Upper lobe of left lung (tissue), 6 donors: ENCODE data around the gene OR5K1. TPM values are rescaled to one million over a fixed set of nuclear protein-coding genes. Genes with fewer than 3 reads are reported as not detected.

Experiments used
- ATAC-seq, 2 donors: fragments of 200-7000 bp; cut with Tn5 transposase; one replicate each; pipeline ENCODE4 v1.9.1; 2022; ENCODE audit warnings: mild to moderate bottlenecking in 2 of 2, moderate library complexity in 2 of 2; ENCODE audit not compliant: low FRiP score in 2 of 2
- DNase-seq, 2 donors: peaks; one replicate each; pipeline ENCODE4 v3.0.0-alpha.2; 2019 to 2020
- H3K27ac ChIP-seq, 4 donors: fragments of 200-600 bp; sonication (generic); one replicate each; pipeline ENCODE4 v1.5.1; 2016 to 2019
- H3K27me3 ChIP-seq, 4 donors: fragments of 200-600 bp; sonication (generic); one replicate each; pipeline ENCODE4 v1.5.1; 2017 to 2019
- H3K36me3 ChIP-seq, 4 donors: fragments of 200-600 bp; sonication (generic); one replicate each; pipeline ENCODE4 v1.5.1; 2016 to 2019
- H3K4me1 ChIP-seq, 4 donors: fragments of 200-600 bp; sonication (generic); one replicate each; pipeline ENCODE4 v1.5.1; 2018 to 2019
- H3K4me3 ChIP-seq, 4 donors: fragments of 200-600 bp; sonication (generic); one replicate each; pipeline ENCODE4 v1.5.1; 2017 to 2019; ENCODE audit warnings: mild to moderate bottlenecking in 2 of 4, moderate library complexity in 1 of 4
- H3K9me3 ChIP-seq, 4 donors: fragments of 200-600 bp; sonication (generic); one replicate each; pipeline ENCODE4 v1.5.1; 2018 to 2019
- EP300 ChIP-seq, 4 donors: sonication (generic); formaldehyde crosslinking; IDR thresholded peaks; one replicate each; pipeline ENCODE4 v1.5.1; 2017; ENCODE audit warnings: antibody characterized with exemption in 4 of 4, control low read depth in 2 of 4
- POLR2A ChIP-seq, 4 donors: fragments of 450-650 bp; IDR thresholded peaks; one replicate each; pipeline ENCODE4 v1.5.1; 2016 to 2017; ENCODE audit warnings: antibody characterized with exemption in 4 of 4, mild to moderate bottlenecking in 2 of 4
- POLR2AphosphoS5 ChIP-seq, 2 donors: sonication (generic); formaldehyde crosslinking; IDR thresholded peaks; one replicate each; pipeline ENCODE4 v1.5.1; 2017; ENCODE audit warnings: antibody characterized with exemption in 2 of 2
- WGBS, 2 donors: methylation state at CpG; one replicate each; pipeline ENCODE4 v1.1.5; 2017 to 2018; 5-methylcytosine and 5-hydroxymethylcytosine counted together
- total RNA-seq, 6 donors: library from RNA; depleted of rRNA in 4 of 6; stranded (reverse); fragments of >200 nt in 4 of 6; gene quantifications; one replicate each; pipeline versions ENCODE4 v1.1.0 to v1.2.1, GENCODE V29; 2016 to 2021
- TF ChIP-seq, protein P1 (sequence below), 6 experiments: fragments of 450-650 bp in 4 of 6; fragments of 200-600 bp in 2 of 6; sonication (generic) in 2 of 6; IDR thresholded peaks; one replicate each; pipeline ENCODE4 v1.5.1; 2016 to 2019; ENCODE audit warnings: antibody characterized with exemption in 6 of 6
- donor health status: DM: no; HTN: no; CAD: no; lungs with moderate emphysema.
- donor health status: DM: no; HTN: yes; CAD: no; lungs with severe emphysema.

Gene OR5K1
- total RNA-seq = not detected

DNA sequence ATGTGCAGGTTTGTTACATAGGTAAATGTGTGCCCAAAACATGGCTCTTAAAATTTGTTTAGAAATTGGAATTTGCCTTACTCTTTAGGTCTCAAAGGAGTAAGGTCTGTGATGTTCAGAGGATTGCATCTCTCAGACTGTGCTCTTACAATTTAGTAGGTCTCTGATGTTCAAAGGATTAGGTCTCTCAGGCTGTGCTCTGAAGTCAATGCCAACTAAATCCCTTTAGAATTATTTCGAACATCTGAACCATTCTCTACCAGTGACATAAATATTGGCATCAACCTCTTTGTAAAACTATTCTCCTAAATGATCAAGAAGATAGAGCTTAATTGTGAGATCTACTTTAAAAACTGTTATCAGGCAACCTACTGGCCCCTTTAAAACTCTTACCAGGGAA lies at the start of gene OR5K1:
Gene OR5K1 (plus strand): TSS at position 301 of the 400 bp plus-strand sequence. CDS start 6,376 bp downstream, outside the sequence.
- no peak within 1 kb of the TSS for H3K4me3 ChIP-seq
- H3K4me1 ChIP-seq = no peaks in the 10 kb centered on the region
- no peaks in the 10 kb centered on the region for H3K27me3 ChIP-seq
- no peaks in the 10 kb centered on the region for H3K36me3 ChIP-seq
- H3K27ac ChIP-seq = no peak within 1 kb of the TSS
- no peak for ATAC-seq
- WGBS, 2 donors = 79 to 95% methylated on average over 1 of the region's 1 CpG
- peaks cover 0 to 8% (median 0%) of the 10 kb centered on the region in 4 donors for H3K9me3 ChIP-seq
- TF ChIP-seq POLR2AphosphoS5 (IDR thresholded peaks at IDR 0.05) = no peak
- TF ChIP-seq POLR2A (IDR thresholded peaks at IDR 0.05) = no peak
- no peak for TF ChIP-seq EP300 (IDR thresholded peaks at IDR 0.05)
- TF ChIP-seq, protein P1, sequence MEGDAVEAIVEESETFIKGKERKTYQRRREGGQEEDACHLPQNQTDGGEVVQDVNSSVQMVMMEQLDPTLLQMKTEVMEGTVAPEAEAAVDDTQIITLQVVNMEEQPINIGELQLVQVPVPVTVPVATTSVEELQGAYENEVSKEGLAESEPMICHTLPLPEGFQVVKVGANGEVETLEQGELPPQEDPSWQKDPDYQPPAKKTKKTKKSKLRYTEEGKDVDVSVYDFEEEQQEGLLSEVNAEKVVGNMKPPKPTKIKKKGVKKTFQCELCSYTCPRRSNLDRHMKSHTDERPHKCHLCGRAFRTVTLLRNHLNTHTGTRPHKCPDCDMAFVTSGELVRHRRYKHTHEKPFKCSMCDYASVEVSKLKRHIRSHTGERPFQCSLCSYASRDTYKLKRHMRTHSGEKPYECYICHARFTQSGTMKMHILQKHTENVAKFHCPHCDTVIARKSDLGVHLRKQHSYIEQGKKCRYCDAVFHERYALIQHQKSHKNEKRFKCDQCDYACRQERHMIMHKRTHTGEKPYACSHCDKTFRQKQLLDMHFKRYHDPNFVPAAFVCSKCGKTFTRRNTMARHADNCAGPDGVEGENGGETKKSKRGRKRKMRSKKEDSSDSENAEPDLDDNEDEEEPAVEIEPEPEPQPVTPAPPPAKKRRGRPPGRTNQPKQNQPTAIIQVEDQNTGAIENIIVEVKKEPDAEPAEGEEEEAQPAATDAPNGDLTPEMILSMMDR (IDR thresholded peaks at IDR 0.05) = no peak
- DNase-seq = no peak

GRCh38 chr3:98432575-98432974 lies 30.4 kb upstream of the OR5K1 start:
- Histone ChIP-seq H3K4me1 (no peaks in the 10 kb centered on the region), H3K27ac (no peak overlapping the region), H3K36me3 (no peaks in the 10 kb centered on the region), H3K9me3 (peaks cover 0 to 14% (median 10%) of the 10 kb centered on the region in 4 donors), H3K27me3 (no peaks in the 10 kb centered on the region), H3K4me3 (no peak overlapping the region)
- DNase-seq (no peak), ATAC-seq (no peak)
- TF ChIP-seq, protein P1 (IDR thresholded peaks at IDR 0.05) = no peak
- no peak for TF ChIP-seq POLR2AphosphoS5 (IDR thresholded peaks at IDR 0.05)
- TF ChIP-seq EP300 (IDR thresholded peaks at IDR 0.05) = no peak
- TF ChIP-seq POLR2A (IDR thresholded peaks at IDR 0.05) = no peak

GRCh38 chr3:98433764-98434163 lies 29.2 kb upstream of the OR5K1 start:
- Histone ChIP-seq H3K9me3 (peaks cover 0 to 14% (median 10%) of the 10 kb centered on the region in 4 donors), H3K36me3 (no peaks in the 10 kb centered on the region), H3K27me3 (no peaks in the 10 kb centered on the region), H3K27ac (no peak overlapping the region), H3K4me3 (no peak overlapping the region), H3K4me1 (no peaks in the 10 kb centered on the region)
- 32 to 39% methylated on average over 2 of the region's 2 CpGs for WGBS, 2 donors
- DNase-seq = no peak
- TF ChIP-seq, protein P1 (IDR thresholded peaks at IDR 0.05) = no peak
- TF ChIP-seq EP300 (IDR thresholded peaks at IDR 0.05) (no peak), POLR2AphosphoS5 (IDR thresholded peaks at IDR 0.05) (no peak), POLR2A (IDR thresholded peaks at IDR 0.05) (no peak)
- ATAC-seq = no peak

GRCh38 chr3:98434412-98434811 lies 28.6 kb upstream of the OR5K1 start:
- H3K36me3 ChIP-seq = no peaks in the 10 kb centered on the region
- H3K9me3 ChIP-seq = peaks cover 0 to 13% (median 7%) of the 10 kb centered on the region in 4 donors
- H3K4me1 ChIP-seq = no peaks in the 10 kb centered on the region
- no peaks in the 10 kb centered on the region for H3K27me3 ChIP-seq
- ATAC-seq = no peak
- TF ChIP-seq EP300 (IDR thresholded peaks at IDR 0.05) (no peak), POLR2A (IDR thresholded peaks at IDR 0.05) (no peak), POLR2AphosphoS5 (IDR thresholded peaks at IDR 0.05) (no peak)
- TF ChIP-seq, protein P1 (IDR thresholded peaks at IDR 0.05) = no peak
- H3K27ac ChIP-seq = no peak overlapping the region
- DNase-seq = no peak
- WGBS, 2 donors = 84 to 85% methylated on average over 4 of the region's 4 CpGs
- no peak overlapping the region for H3K4me3 ChIP-seq

DNA sequence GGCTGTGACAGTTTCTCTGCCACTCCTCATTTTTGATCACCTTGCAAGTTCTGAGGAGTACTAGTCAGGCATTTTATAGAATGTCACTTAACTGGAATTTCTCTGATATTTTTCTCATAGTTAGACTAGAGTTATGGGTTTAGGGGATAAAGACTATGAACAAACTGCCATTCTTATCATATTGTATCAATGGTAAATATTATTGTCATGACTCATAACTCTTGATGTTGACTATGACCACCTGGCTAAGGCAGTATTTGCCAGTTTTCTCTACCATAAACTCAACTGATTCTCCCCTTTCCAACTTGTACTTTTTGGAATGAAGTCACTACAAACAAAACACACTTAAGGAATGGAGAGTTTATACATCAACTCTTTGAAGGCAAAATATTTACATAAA lies 22.7 kb upstream of the OR5K1 start:
- H3K36me3 ChIP-seq = no peaks in the 10 kb centered on the region
- H3K9me3 ChIP-seq = no peaks in the 10 kb centered on the region
- H3K27me3 ChIP-seq = no peaks in the 10 kb centered on the region
- H3K4me3 ChIP-seq = no peak overlapping the region
- H3K27ac ChIP-seq = no peak overlapping the region
- no peaks in the 10 kb centered on the region for H3K4me1 ChIP-seq
- ATAC-seq = no peak
- DNase-seq = no peak
- TF ChIP-seq EP300 (IDR thresholded peaks at IDR 0.05) (no peak), POLR2AphosphoS5 (IDR thresholded peaks at IDR 0.05) (no peak), POLR2A (IDR thresholded peaks at IDR 0.05) (no peak)
- TF ChIP-seq, protein P1 (IDR thresholded peaks at IDR 0.05) = no peak
